ENCODE measurements around the gene TJAP1.

TJAP1 gene

GRCh38 chr6:43477235-43478007 lies at the start of gene TJAP1:
TSS of gene TJAP1 (plus strand) at chr6:43477570. CDS start at chr6:43499002, 21,432 bp downstream.
- no peak for FAIRE-seq

- FAIRE-seq, result no peak
Observed at GRCh38 chr6:43428112-43428570, 49.2 kb upstream of the TJAP1 start.

- no peak for FAIRE-seq
Observed at GRCh38 chr6:43428874-43429273, 48.5 kb upstream of the TJAP1 start.

- FAIRE-seq, result no peak
Observed at GRCh38 chr6:43432009-43432945, 45.1 kb upstream of the TJAP1 start.

GRCh38 chr6:43433148-43433547 lies 44.2 kb upstream of the TJAP1 start:
- FAIRE-seq, result no peak

GRCh38 chr6:43434001-43434840 lies 43.1 kb upstream of the TJAP1 start:
- FAIRE-seq, result no peak

GRCh38 chr6:43434943-43435342 lies 42.4 kb upstream of the TJAP1 start:
- no peak for FAIRE-seq

- no peak for FAIRE-seq
Observed at GRCh38 chr6:43435682-43436437, 41.5 kb upstream of the TJAP1 start.

- no peak for FAIRE-seq
Observed at GRCh38 chr6:43436577-43437282, 40.6 kb upstream of the TJAP1 start.

GRCh38 chr6:43437700-43438099 lies 39.7 kb upstream of the TJAP1 start:
- no peak for FAIRE-seq

- FAIRE-seq, result no peak
Observed at GRCh38 chr6:43442935-43443334, 34.4 kb upstream of the TJAP1 start.

GRCh38 chr6:43444036-43444435 lies 33.3 kb upstream of the TJAP1 start:
- FAIRE-seq, result no peak

- no peak for FAIRE-seq
Observed at GRCh38 chr6:43444582-43444981, 32.8 kb upstream of the TJAP1 start.

GRCh38 chr6:43445576-43445975 lies 31.8 kb upstream of the TJAP1 start:
- no peak for FAIRE-seq

- FAIRE-seq, result no peak
Observed at GRCh38 chr6:43447604-43448003, 29.8 kb upstream of the TJAP1 start.

- no peak for FAIRE-seq
Observed at GRCh38 chr6:43448916-43449315, 28.5 kb upstream of the TJAP1 start.

- no peak for FAIRE-seq
Observed at GRCh38 chr6:43450699-43451131, 26.7 kb upstream of the TJAP1 start.

- FAIRE-seq, result no peak
Observed at GRCh38 chr6:43451348-43451747, 26.0 kb upstream of the TJAP1 start.

- no peak for FAIRE-seq
Observed at GRCh38 chr6:43451939-43452338, 25.4 kb upstream of the TJAP1 start.

- FAIRE-seq, result no peak
Observed at GRCh38 chr6:43452896-43453295, 24.5 kb upstream of the TJAP1 start.

- FAIRE-seq, result no peak
Observed at GRCh38 chr6:43453831-43454230, 23.5 kb upstream of the TJAP1 start.

Data from colon (tissue), 2 donors.